HEK293T (cell line): ENCODE measurements around the gene TAF11L11.
"Not testable (repeated sequence)": the region's sequence is repeated elsewhere in the genome, so short reads cannot be mapped to it uniquely, and the experiment has no call there.

Source experiments
- ARNT ChIP-seq: fragments of 450-650 bp; IDR thresholded peaks from 2 replicates; pipeline ENCODE4 v1.6.1; 2017; ENCODE audit warnings: mild to moderate bottlenecking
- SP1 ChIP-seq: fragments of 450-650 bp; IDR thresholded peaks from 2 replicates; pipeline ENCODE4 v1.6.1; 2017
- SUZ12 ChIP-seq: fragments of 450-650 bp; IDR thresholded peaks from 2 replicates; pipeline ENCODE4 v1.6.1; 2016; ENCODE audit warnings: mild to moderate bottlenecking
- ZNF384 ChIP-seq: fragments of 450-650 bp; IDR thresholded peaks from 2 replicates; pipeline ENCODE4 v1.6.1; 2016

GRCh38 chr5:17631788-17632187 lies 27.8 kb downstream of the TAF11L11 start, which contains the start of gene TAF11L13:
- TF ChIP-seq SP1, SUZ12, ZNF384, ARNT: not testable (repeated sequence)
